ENCODE results near the gene ZSCAN10. TPM values are rescaled to one million over a fixed set of nuclear protein-coding genes. Genes with fewer than 3 reads are reported as not detected.

The ZSCAN10 gene
- total and polyA plus RNA-seq, 2 donors (not counting 3 experiments of a cell fraction or from before 2014, with no cell fraction given), result not detected

- no peaks in the 10 kb centered on the region for H3K27me3 ChIP-seq (ENCODE audit: control insufficient read depth in 2 of 2, insufficient read depth in 2 of 2, low read length in 2 of 2)
- no peak overlapping the region for H3K4me2 ChIP-seq (ENCODE audit: insufficient read depth, low read length)
- intact Hi-C loops (cut with micrococcal nuclease), result no loop called here
- BruUV-seq (replicated peaks), result no TSS peak
- no peaks in the 10 kb centered on the region for H3K9me1 ChIP-seq (replicated peaks; ENCODE audit: control insufficient read depth, extremely low read depth, insufficient read depth, low read length)
- H3K9me3 ChIP-seq (replicated peaks; ENCODE audit: control insufficient read depth, insufficient read depth, low read length), result no peaks in the 10 kb centered on the region
- CTCF ChIA-PET, result interaction anchor here (1.4 to 2.4 kb wide), 2 partner anchors 10 to 11 kb away, joined by 4 to 9 read pairs; no protein-coding TSS in a partner anchor
- no peaks in the 10 kb centered on the region for H4K20me1 ChIP-seq (replicated peaks; ENCODE audit: control insufficient read depth, extremely low read depth, insufficient read depth, low read length)
- dilution Hi-C loops (cut with MboI; ENCODE audit: extremely low pct_ligation_motif_present, low sequenced_read_pairs), result no loop called here
- no peak overlapping the region for H3K9ac ChIP-seq (replicated peaks; ENCODE audit: extremely low read depth, insufficient read depth, low read length)
- TF ChIP-seq GATA2 (IDR thresholded peaks at IDR 0.05; ENCODE audit: insufficient read depth, insufficient read length, low read depth, low read length), result no peak
- no peak for TF ChIP-seq MAX (IDR thresholded peaks at IDR 0.05; ENCODE audit: insufficient read depth, insufficient read length)
- no peak for TF ChIP-seq JUN (IDR thresholded peaks at IDR 0.05; ENCODE audit: borderline replicate concordance, insufficient read depth, insufficient read length, low read depth)
- no peak for TF ChIP-seq CTCF (IDR thresholded peaks at IDR 0.05; ENCODE audit: extremely low read depth in 1 of 2, insufficient read depth in 1 of 2, low read depth in 1 of 2, low read length in 2 of 2)
- no peak for TF ChIP-seq MYC (IDR thresholded peaks at IDR 0.05; ENCODE audit: low read depth, low read length)
- no peak for TF ChIP-seq FOS (IDR thresholded peaks at IDR 0.05; ENCODE audit: borderline replicate concordance, insufficient read depth, low read length)
- no peak for TF ChIP-seq POLR2A (IDR thresholded peaks at IDR 0.05; ENCODE audit: low read depth, low read length)
- no peak for TF ChIP-seq POLR2AphosphoS5 (IDR thresholded peaks at IDR 0.05; ENCODE audit: insufficient read depth, low read depth, low read length)
- no peak for TF ChIP-seq EZH2 (IDR thresholded peaks at IDR 0.05; ENCODE audit: borderline replicate concordance, low read depth, low read length, severe bottlenecking)
- DNase-seq (ENCODE audit: low read depth, low spot score) (no peak), FAIRE-seq (no peak)
- peaks cover 11% of the 10 kb centered on the region for H3K79me2 ChIP-seq (ENCODE audit: control insufficient read depth, insufficient read depth, low read length)
- H3K4me3 ChIP-seq (replicated peaks in 1 of 3; ENCODE audit: insufficient read depth in 1 of 3, low read depth in 1 of 3, low read length in 3 of 3), result no peak overlapping the region
- H3K4me1 ChIP-seq (ENCODE audit: control insufficient read depth, extremely low read depth, insufficient read depth, low read length), result peaks cover 10% of the 10 kb centered on the region
- POLR2A ChIA-PET, result no interaction called here
- H3K36me3 ChIP-seq (ENCODE audit: control insufficient read depth in 2 of 2, extremely low read depth in 1 of 2, insufficient read depth in 2 of 2, low read length in 2 of 2), result peaks cover 0 to 9% of the 10 kb centered on the region in 2 experiments
- no peak overlapping the region for H3K27ac ChIP-seq (ENCODE audit: insufficient read depth, low read depth, low read length)
- H2AFZ ChIP-seq (ENCODE audit: low read depth, low read length), result no peak overlapping the region
These were observed 39.2 kb upstream of the ZSCAN10 start for GRCh38 chr16:3138342-3138741.
